NCI-H1092 (cell line): ENCODE measurements around the gene VWDE.
"Not testable (repeated sequence)": the region's sequence is repeated elsewhere in the genome, so short reads cannot be mapped to it uniquely, and the experiment has no call there.

Experiments
- DNase-seq: peaks from one replicate; lab custom pipeline; 2025; lab: John Stamatoyannopoulos, UW

Gene VWDE

DNA sequence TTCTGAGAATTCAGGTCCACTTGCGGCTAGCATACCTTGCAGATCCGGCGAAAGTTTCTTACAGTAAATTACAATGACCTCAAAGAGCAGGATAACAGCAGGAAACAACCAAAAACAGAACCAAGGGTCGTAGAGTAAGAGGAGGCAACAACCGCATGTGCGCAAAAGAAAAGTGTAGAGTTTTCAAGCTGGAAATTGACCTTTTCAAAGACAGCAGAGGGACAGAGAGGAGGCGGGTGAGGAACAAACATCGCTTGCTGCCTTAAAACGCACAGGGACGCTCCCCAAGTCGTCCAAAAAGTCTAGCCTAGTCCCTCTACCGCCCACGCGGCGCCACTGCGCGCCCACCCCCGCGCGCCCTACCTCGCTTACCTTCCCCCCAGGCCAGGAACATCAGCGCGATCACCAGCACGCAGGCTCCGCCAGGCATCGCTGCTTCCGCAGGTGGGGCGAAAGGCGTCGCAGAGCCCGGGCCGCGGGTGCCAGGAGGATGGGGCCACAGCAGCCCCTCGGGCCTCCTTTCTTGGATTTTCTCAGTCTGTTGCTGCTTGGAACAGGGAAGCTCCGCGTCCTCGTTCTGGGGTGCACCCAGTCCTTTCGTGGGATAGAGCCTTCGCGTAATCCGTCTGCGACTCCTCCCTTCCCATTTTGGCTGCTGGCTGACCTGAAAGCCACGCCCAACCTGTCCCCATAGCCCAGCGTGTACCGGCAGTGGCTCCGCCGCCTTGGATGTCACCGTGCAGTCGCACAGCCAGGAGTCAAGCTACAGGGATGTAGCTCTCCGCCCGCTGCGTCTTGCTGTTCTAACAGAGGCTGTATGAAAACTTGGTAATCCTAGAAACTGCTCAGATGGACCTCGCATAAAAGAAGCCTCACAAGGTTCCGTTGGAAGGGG is at the start of gene VWDE:
Gene VWDE, minus strand, starts transcription at position 579 of the 895 bp plus-strand sequence. Its CDS starts 149 bp downstream, at position 430.
- DNase-seq: peak; percentile 89

DNA sequence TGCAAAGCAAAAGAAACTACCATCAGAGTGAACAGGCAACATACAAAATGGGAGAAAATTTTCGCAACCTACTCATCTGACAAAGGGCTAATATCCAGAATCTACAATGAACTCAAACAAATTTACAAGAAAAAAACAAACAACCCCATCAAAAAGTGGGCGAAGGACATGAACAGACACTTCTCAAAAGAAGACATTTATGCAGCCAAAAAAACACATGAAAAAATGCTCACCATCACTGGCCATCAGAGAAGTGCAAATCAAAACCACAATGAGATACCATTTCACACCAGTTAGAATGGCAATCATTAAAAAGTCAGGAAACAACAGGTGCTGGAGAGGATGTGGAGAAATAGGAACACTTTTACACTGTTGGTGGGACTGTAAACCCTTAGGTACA is 49.5 kb upstream of the VWDE start:
- not testable (repeated sequence) for DNase-seq

DNA sequence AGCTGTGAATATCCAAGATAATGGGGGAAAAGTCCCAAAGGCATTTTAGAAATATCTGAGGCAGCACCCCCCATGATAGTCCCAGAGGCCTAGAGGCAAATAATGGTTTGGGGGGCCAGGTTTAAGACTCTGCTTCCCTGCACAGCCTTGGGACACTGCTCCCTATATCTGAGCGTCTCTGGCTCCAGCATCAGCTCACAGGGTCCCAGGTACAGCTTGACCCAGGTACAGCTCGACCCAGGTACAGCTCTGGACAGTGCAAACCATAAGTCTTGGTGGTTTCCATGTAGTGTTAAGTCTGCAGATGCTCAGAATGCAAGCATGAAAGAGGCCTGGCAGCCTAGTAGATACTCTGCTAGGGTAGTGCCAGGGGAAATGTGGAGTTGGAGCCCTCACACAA is 47.0 kb upstream of the VWDE start:
- no peak for DNase-seq

DNA sequence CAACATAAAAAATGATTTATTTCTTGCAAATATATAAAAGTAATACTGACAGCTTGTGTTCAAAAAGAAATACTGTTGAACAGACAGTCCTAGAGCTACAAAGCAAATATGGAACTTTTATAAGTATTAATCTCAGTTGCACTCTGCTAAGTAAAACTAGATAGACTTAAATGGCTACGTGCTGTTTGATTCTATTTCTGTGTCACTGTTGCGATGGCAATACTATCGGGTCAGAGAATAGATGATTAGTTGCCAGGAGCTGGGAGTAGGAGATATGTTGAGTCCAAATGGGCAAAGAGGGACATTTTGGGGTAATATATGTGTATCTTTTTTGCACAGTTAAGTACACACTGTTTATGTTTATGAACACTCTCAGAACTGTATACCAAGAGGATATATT is 41.1 kb upstream of the VWDE start:
- no peak for DNase-seq

DNA sequence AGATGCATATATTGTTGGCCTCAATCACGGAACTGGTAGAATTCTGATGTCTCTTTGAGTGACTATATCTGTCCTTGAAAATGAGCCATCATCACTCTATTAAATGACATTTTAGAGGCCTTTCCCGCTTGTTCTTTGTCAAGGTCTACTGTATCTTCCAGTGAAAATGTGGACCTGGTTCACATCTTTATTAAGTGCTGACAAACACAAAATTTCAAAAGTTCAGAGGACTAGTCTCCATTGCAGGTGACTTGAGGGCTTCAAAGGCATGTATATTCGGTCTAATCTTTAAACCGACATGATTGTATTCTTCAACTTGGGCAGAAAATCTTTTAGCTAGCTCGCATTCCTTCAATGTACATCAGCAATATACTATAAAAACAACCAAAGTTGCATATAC is 36.6 kb upstream of the VWDE start:
- no peak for DNase-seq

DNA sequence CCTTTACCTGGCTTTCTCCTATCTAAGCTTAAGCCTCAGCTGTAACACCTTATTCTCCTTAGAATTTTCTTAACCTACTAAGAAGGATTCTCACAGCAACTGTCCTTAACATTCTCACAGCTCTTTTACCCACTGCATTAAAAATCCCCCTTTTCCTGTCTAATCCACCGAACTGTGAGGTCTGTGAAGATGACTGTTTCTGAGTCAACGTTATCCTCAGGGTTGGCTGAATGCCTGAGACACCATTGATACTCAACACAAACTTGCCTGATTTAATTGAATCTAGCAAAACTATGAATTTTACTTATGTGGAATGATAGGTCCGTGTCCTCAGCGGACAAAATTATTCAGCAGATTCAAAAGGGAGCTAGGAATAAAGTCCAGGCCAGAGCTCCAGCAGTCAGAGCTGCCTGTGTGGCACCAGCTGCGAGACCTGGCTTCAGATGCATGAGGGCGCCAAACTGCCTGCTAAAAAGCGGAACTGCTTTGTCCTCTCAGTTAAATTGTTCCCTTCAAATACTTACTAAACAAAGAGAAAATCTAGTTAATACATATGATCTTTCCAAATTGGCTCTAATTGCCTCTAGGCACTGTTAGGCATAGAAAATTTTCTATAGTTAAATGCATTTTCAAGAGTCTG is 33.4 kb upstream of the VWDE start:
- DNase-seq: peak; percentile 93

DNA sequence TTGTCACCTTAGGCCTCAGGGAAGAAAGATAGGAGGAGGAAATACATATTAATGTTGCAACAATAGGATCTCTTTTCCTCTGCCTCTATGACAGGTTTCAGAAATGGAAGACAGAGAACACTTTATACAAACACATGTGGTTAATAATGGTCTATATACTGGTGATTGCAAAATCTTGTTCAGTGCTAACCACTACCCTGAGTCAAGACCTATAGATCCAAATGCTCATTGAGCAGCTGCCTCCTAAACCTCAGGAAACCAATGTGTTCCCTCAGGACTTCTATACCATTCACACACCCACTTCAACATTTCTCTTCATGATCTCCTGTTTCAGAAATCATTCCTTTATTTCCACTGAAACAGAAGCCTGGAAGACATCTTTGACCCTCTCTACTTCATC is 32.5 kb upstream of the VWDE start:
- no peak for DNase-seq

DNA sequence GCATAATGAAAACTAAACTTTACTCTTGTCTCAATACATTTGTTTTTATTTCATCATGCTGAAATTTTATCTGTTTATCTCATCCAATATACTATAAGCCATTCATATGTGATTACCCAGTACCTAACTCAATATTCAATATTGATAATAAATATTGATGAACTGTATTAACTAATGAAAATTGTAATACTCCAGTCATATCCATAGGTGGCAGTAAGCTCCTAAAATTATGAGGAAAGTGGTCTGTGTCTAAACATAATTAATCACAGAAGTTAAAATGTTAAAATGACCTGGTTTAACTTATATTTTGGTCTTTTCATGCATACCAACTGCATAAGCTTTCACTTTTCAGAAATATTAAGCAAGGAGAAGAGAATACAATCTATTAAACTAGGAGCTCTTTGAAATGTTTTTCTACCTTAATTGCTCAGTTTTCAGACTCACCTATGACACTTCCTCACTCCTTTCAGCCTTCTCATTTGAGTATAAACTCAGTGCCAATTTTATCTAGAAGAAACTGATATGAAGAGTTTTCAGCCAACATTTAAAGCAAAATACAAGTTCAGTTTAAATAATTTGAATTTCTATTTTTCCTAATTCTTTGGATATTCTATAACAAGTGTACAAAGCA is 30.5 kb upstream of the VWDE start:
- DNase-seq: no peak

DNA sequence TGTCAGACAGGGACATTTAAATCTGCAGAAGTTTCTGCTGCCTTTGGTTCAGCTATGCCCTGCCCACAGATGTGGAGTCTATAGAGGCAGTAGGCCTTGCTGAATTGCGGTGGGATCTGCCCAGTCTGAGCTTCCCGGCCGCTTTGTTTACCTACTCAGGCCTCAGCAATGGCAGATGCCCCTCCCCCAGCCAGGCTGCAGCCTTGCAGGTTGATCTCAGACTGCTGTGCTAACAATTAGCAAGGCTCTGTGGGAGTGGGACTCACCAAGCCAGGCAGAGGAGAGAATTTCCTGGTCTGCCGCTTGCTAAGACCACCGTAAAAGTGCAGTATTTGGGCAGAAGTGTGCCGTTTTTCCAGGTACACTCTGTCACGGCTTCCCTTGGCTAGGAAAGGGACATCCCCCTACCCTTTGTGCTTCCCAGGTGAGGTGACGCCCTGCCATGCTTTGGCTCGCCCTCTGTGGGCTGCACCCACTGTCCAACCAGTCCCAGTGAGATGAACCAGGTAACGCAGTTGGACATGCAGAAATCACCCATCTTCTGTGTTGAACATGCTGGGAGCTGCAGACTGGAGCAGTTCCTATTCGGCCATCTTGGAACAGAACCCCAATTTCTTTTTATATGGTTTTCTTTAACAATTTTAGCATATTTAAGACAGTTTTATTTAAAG is 28.4 kb upstream of the VWDE start:
- DNase-seq: no peak

DNA sequence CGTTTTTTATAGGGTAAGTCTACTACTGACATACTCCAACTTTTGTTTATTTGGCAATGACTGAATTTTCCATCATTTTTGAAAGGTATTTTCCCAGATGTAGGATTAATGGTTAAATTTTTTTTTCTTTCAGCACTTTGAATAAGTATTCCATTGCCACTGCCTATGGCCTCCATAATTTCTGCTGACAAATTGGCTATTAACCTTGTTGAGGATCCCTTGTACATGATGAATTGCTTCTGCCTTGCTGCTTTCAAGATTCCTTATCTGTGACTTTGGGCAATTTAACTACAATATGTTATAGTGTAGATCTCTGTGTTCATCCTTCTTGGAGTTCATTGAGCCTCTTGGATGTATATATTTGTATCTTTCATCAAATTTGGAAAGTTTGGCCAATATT is 21.6 kb upstream of the VWDE start:
- DNase-seq: no peak

DNA sequence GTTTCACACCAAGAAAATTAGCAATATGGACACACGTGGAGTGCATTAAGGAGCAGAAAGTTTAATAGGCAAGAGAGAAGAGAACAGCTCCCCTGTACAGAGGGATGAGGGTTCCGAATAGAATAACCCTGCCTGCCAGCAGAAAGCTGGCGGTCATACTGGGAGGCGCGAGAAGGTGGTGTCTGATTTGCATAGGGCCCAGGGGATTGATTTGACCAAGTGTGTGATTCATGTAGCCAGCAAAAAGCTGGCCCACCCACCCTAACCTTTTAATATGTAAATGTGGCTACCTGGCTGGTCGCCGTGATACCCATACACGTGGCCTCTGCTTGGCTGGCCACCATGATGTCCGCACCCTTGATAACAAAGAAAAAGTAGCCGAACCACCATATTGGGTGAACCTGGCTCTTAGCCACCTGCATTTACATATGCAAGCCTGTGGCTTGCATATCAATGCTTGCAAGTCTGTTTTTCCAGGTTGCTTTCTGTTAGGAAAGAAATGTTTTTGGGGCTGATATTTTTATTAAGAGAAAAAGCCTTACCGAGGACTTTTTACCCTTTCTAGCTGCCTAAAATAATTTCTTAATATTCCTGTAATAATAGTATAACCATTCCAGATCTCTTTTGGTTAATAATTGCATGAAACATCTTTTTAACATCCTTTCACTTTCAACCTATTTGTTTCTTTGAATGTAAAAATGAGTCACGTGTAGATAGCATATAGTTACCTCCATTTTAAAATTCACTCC is 20.5 kb upstream of the VWDE start:
- no peak for DNase-seq

DNA sequence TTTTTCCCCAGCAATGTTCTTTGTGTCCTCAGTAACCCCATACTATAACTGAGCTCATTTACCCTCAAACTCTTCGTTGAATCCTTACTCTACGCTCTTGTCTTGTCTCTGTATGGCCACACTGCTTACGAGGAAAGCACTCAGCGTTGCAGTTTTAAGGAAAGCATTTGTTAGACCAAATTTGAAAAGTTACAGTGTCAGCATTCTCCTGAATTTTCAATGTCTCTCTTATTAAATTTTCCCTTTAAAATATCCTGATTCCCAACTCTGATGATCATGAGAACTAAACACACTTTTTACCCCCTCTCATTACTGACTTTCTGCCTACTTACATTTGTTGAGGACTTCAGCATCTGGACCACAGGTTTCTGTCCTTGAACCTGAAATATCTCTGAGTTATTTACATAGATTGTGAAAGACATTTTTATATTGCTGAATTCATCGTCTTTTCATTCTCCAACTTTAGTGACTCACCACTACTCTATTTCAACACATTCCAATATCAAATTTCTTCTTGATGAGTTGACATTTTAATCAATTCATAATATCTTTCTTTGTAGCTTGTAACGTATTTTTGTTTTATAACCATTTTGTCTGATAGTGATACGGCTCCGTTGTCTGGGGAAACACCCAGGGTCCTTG is 19.8 kb upstream of the VWDE start:
- no peak for DNase-seq

DNA sequence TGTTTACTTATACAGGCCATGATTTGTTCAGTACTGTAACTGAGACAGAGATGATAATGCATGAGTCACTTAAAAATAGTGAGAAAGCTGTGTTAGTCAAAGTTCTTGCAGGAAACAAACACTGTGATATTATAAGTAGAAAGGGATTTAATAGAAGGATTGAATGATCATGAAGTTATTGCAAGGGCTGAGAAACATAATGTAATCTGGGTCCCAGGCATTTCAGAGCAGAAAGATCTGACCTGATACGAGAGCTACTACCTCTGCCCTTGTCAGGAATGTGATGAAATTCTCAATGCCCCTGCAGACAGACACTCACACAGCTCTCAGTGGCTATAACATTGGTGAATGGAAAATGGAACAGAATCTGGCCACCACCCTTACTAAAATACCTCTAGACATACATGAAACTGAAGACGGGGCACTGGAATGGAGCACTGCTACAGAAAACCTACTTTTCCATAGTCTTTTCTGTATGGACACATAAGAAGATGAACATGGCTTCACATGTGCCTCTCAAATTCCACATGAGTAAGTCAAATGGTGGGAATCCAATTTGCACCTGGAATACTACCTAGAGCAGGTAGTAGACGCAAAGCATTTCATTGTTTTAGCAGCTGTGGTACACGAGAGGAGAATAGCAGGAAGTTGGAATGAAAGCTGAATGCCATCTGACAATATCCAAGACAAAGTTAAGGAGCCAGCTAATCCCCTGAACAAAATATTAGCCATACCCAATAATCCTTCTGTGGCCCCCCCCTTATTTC is 19.1 kb upstream of the VWDE start:
- DNase-seq: no peak

DNA sequence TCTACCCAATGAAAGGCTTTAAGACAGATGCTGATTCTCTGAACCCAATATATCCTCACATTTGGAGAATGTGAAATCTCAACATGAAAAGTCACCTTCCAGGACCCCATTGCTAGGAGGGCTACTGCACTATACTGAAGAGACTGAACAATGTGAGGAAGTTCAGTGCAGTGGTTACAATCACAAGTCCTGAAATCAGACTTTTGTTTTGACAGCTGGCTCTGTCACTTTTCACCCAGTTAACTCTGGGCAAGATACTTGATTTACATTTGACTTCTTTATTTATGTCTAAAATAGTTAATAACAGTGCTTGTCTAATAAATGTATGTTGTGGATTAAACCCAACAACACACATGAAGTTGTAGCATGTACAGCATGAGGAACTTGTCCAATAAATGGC is 14.8 kb upstream of the VWDE start:
- no peak for DNase-seq

DNA sequence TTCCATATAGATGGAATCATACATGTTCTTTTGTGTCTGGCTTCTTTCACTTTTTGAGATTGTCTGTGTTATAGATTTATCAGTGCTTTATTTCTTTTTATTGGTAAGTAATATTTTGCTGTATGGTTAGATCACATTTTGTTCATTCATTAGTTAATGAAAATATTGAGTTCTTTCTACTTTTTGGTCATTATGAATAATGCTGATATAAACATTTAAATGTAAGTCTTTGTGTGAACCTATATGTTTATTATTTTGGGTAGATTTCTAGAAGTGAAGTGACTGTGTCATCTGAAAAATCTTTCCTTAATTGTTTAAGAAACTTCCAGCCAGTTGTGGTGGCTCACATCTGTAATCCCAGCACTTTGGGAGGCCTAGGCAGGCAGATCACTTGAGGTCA is 11.4 kb upstream of the VWDE start:
- no peak for DNase-seq

DNA sequence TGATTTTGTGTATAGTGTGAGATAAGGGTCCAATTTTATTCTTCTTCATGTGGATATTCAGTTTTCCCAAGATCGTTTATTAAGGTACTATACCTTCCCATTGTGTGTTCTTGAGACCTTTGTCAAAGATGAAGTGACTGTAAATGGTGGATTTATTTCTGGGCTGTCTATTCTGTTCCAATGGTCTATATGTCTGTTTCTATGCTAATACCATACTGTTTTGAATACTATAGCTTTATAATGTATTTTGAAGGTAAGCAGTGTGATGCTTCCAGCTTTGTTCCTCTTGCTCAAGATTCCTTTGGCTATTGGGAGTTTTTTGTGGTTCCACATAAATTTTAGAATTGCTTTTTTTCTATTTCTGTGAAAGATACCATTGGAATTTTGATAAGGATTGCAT is 8.7 kb upstream of the VWDE start:
- no peak for DNase-seq

DNA sequence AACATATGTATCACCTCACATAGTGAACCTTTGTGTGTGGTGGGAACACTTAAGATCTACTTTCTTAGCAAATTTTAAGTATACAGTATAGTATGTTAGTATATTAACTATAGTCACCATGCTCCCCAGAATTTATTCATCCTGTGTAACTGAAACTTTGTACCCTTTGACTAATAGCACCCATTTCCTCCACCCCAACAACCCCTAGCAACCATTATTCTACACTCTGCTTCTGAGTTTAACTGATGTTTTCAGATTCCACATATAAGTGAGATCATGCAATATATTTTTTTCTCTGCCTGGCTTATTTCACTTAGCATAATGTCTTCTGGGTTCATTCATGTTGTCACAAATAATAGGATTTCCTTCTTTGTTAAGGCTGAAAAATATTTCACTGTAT is 6.9 kb upstream of the VWDE start:
- DNase-seq: no peak

DNA sequence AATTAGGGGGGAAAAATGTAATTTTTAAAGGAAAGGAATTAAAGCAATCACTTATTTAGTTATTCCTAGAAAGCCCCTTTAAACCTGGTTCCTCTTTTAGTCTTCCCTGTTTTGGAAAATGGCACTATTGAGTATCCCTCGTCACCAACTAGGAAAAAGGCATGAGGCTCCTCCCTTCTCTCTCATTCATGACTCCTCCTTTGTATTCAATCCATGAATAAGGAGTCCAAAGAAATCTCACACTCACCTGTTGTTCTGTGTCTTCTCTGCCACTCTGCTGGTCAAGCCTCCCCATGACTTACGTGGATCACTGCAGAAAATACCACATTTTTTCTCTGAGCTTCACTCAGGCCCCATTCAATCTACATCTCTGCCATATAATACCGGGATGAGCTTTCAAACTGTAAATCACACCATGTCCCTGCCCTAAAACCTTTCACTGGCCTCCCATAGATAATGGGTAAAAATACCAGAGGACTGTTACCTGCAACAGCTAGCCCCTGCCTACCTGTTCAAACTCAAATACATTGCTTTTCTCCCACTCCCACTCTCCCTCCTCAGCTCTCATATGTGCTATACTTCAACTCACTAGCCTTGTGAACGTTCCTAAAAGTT is 5.5 kb upstream of the VWDE start:
- no peak for DNase-seq

DNA sequence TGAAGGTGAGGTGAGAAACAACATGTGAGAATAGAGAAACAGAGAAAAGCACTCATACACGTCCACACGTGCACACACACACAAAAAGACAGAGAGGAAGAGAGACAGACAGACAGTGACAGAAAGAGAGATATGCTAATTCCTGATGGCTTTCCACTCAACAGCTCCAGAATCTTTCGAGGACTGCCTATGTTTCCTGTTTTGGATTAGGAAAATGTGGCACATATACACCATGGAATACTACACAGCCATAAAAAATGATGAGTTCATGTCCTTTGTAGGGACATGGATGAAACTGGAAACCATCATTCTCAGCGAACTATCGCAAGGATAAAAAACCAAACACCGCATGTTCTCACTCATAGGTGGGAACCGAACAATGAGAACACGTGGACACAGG is 4.0 kb upstream of the VWDE start:
- DNase-seq: not testable (repeated sequence)

DNA sequence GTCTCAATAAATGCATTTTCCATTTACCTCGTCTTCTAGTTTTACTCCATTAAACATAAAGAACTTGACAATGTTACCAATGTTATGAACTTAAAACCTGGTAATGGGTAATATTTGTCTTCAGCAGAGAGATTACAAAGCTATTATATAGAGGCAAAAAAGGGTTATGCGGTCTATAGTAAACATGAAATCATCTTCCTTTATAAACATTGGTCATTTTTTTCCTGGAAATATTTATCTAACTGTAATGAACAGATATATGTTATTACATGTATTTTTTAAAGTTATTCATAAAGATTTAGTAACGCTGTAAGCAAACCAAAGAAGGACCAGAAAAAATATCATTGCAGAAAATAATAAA is 1.3 kb downstream of the VWDE start:
- no peak for DNase-seq
